A549 (cell line): Measurements from ENCODE around the gene ITGA5.

Experiments
- CBX8 ChIP-seq: fragments of 200-600 bp; sonication (generic); IDR thresholded peaks from 2 replicates; pipeline ENCODE4 v1.6.1; 2016
- CHD2 ChIP-seq: fragments of 150-350 bp; IDR thresholded peaks from 2 replicates; pipeline ENCODE4 v1.6.1; 2014; ENCODE audit warnings: low read length; ENCODE audit not compliant: partially characterized antibody
- NR3C1 ChIP-seq: fragments of >200 bp; sonication (Bioruptor Twin); formaldehyde crosslinking; IDR thresholded peaks from 3 replicates; pipeline ENCODE4 v1.6.1; 2017
- TF ChIP-seq, protein P1 (sequence below): fragments of >200 bp; sonication (Bioruptor Twin); formaldehyde crosslinking; IDR thresholded peaks from 3 replicates; pipeline ENCODE4 v1.5.1; 2016

DNA sequence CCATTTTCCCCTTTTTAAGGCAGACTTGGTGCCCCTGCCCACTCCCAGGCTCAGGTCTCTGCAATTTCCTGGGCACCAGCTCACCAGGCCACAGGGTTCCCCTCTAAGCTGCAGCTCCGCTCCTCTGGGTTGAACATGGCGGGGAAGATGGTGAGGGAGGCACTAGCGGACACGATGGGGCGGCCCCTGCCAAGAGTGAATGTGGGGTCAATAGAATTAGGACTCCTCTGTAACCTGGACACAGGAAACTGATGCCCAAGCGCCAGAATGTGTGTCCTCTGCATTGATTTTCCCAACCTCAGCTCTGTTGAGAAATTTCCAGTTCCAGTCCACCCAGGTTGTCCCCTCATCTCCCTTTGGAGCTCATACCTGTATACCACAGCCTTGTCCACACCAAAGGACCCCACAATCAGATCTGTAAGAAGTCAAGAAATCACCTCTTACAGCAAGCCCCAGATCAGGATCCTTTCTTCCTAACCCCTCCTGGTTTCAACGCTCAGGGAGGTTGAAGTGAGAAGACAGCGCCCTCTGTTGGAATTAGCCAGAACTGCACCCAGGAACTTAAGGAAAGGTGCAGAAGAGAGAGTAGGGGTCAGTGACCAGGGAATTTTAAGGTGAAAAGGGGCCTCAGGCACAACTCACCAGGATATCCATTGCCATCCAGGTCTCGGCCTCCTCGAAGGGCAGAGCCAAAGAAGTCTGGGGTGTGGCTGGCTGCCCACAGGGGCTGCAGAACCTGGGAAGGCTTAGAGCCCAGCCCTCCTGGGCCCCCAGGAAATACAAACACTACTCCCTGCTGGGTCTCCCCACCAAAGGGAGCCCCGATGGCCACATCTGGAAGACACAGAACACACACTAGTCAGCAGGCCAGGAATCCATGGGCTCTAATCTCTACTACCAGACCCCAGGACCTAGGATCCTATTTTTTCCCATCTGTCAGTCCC lies 14.7 kb downstream of the ITGA5 start:
- TF ChIP-seq, protein P1, sequence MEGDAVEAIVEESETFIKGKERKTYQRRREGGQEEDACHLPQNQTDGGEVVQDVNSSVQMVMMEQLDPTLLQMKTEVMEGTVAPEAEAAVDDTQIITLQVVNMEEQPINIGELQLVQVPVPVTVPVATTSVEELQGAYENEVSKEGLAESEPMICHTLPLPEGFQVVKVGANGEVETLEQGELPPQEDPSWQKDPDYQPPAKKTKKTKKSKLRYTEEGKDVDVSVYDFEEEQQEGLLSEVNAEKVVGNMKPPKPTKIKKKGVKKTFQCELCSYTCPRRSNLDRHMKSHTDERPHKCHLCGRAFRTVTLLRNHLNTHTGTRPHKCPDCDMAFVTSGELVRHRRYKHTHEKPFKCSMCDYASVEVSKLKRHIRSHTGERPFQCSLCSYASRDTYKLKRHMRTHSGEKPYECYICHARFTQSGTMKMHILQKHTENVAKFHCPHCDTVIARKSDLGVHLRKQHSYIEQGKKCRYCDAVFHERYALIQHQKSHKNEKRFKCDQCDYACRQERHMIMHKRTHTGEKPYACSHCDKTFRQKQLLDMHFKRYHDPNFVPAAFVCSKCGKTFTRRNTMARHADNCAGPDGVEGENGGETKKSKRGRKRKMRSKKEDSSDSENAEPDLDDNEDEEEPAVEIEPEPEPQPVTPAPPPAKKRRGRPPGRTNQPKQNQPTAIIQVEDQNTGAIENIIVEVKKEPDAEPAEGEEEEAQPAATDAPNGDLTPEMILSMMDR: peak; percentile 74
- no peak for TF ChIP-seq CBX8
- TF ChIP-seq CHD2: no peak
- TF ChIP-seq NR3C1: no peak
